OCI-LY1 (cell line): ENCODE measurements around the gene KIF1C.

ENCODE experiments used
- CTCF ChIP-seq: fragments of 200-600 bp; sonication (generic), shearing (Covaris generic); IDR thresholded peaks from 2 replicates; pipeline ENCODE4 v1.5.1; 2017; ENCODE audit warnings: mild to moderate bottlenecking, antibody characterized with exemption, low read length, moderate library complexity, mixed read lengths
- EZH2 ChIP-seq: fragments of 200-600 bp; sonication (generic), shearing (Covaris generic); IDR thresholded peaks from 2 replicates; pipeline ENCODE4 v1.8.0; 2017; ENCODE audit warnings: borderline replicate concordance, mixed run types, mild to moderate bottlenecking, antibody characterized with exemption, low read length, moderate library complexity, mixed read lengths

- no peak for TF ChIP-seq CTCF
- TF ChIP-seq EZH2, result no peak
Observed at GRCh38 chr17:4949321-4950074, 48.3 kb upstream of the KIF1C start.
